GM18951 (cell line): ENCODE measurements around the gene SPOP.

ENCODE experiments used
- POLR2A ChIP-seq: IDR thresholded peaks from 4 replicates; pipeline ENCODE4 v1.6.1; 2011; ENCODE audit warnings: mild to moderate bottlenecking; ENCODE audit not compliant: insufficient read length, insufficient read depth; ENCODE audit errors: extremely low read depth
- in situ Hi-C: fragments of 300-500 bp; cut with MboI; formaldehyde crosslinking; loops from one replicate; pipeline ENCODE4 v1.12.0; 2022; ENCODE audit warnings: low sequenced_read_pairs, mixed read lengths, inconsistent platforms; ENCODE audit not compliant: unreplicated experiment

SPOP gene

GRCh38 chr17:49580055-49580721, 97.7 kb downstream of the SPOP start:
- no peak for TF ChIP-seq POLR2A
- in situ Hi-C loops: no loop called here

DNA sequence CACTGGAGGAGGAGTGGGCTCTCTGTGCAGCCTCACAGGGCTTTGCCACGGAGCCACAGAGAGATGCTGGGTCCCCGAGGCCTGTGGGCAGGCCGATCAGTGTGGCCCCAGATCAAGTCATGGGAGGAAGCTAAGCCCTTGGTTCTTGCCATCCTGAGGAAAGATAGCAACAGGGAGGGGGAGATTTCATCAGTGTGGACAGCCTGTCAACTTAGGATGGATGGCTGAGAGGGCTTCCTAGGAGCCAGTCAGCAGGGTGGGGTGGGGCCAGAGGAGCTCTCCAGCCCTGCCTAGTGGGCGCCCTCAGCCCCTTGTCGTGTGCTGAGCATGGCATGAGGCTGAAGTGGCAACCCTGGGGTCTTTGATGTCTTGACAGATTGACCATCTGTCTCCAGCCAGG, 98.4 kb downstream of the SPOP start:
- TF ChIP-seq POLR2A: no peak

GRCh38 chr17:49578952-49579500, 98.9 kb downstream of the SPOP start:
- TF ChIP-seq POLR2A: no peak
- in situ Hi-C loops: no loop called here

More for the DNA sequence above, 98.4 kb downstream of the SPOP start:
- in situ Hi-C loops: no loop called here

- in situ Hi-C loops: no loop called here
- no peak for TF ChIP-seq POLR2A
Observed at GRCh38 chr17:49578414-49578813, 99.5 kb downstream of the SPOP start.

GRCh38 chr17:49577963-49578362, 99.9 kb downstream of the SPOP start:
- no peak for TF ChIP-seq POLR2A
- in situ Hi-C loops: no loop called here

GRCh38 chr17:49577650-49577934, 100.3 kb downstream of the SPOP start:
- in situ Hi-C loops: no loop called here

DNA sequence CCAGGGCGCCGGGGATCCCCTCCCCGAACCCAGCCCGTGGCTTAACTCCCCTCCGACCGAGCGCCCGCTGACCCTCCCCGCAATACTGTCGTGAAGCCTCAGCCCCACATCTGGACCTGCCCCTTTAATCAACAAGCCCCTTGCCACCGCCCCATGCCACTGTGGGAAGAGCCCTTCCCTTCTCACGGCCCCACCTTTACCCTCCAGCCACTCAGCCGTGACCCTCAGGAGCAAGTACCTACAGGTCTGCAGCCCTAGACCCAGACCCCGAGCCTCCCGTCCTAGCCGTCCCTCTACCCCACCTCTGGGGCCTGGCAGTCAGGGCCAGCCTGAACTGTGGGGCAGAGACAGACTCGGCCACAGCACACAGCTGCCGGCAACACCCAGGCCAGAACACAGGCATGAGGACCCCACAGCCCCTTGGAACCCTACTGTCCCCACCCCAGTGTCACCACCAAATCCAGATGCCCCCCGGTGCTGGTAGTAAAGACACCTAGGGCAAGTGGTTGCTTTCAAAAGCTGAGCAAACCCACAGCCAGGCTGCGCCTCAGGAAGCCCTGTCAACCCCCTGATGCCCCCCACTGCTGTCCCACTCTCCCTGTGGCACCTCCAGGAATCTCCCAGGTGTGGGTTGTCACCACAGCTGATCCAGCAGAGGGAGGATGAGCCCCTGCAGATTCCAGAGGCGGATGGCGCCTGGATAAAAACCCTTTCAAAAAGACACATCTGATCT, 100.8 kb downstream of the SPOP start:
- no peak for TF ChIP-seq POLR2A
- in situ Hi-C loops: no loop called here

More at GRCh38 chr17:49577650-49577934, 100.3 kb downstream of the SPOP start:
- TF ChIP-seq POLR2A: no peak

- in situ Hi-C loops: no loop called here
- no peak for TF ChIP-seq POLR2A
Observed at GRCh38 chr17:49576088-49576916, 101.6 kb downstream of the SPOP start.

- no peak for TF ChIP-seq POLR2A
- in situ Hi-C loops: no loop called here
Observed at GRCh38 chr17:49575679-49576087, 102.2 kb downstream of the SPOP start, which contains the start of gene NXPH3. Gene NXPH3, plus strand, starts transcription at chr17:49575871. Its CDS starts 349 bp downstream, at chr17:49576220.

GRCh38 chr17:49574945-49575678, 102.8 kb downstream of the SPOP start:
- no peak for TF ChIP-seq POLR2A
- in situ Hi-C loops: loop anchor here (5.0 to 25.0 kb wide), 2 partner anchors 117 to 262 kb away; partner anchors contain the start of gene TAC4

GRCh38 chr17:49574323-49574781, 103.5 kb downstream of the SPOP start:
- in situ Hi-C loops: loop anchor here (5.0 to 25.0 kb wide), 2 partner anchors 118 to 263 kb away; partner anchors contain the start of gene TAC4

DNA sequence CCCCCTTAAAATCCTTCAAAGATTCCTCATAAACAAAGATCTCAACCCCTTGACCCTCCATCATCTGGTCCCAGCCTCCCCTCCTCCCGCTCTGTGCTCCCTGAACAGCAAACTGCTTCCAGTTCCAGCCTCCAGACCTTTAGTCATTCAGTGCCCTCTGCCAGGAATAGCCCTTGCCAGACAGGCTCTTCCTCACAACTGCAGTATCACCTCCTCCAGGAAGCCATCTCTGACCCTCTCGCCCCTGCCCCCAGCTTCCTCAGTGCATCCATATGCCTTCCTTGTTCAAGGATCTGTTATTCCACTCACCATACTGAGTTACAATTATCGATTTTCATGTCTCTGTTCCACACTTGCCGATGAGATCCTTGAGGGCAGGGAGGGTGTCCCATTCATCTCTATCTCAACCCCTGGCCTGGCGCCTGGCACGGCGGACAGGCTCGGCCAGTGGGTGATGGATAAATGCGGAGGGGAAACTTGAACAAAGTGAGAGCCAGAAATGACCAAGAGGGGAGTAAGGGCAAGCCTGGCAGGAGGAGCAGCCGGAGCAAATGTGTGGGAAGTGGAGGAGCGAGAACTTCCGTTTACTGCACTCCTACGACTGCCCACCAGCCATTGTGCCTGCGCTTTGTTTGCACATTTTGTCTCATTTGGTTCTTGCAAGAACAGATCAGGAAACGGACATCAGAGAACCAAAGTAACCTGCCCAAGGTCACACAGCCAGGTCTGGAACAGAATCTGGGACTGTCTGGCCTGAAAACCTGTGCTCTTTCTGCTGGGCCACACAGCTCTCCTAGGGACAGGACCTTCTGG, 104.2 kb downstream of the SPOP start:
- TF ChIP-seq POLR2A: no peak
- in situ Hi-C loops: loop anchor here (5.0 to 25.0 kb wide), 2 partner anchors 119 to 264 kb away; partner anchors contain the start of gene TAC4

More at GRCh38 chr17:49574323-49574781, 103.5 kb downstream of the SPOP start:
- no peak for TF ChIP-seq POLR2A
